Measurements from ENCODE around the gene PLAC8L1.
A peak's percentile ranks its signal among the peaks of the same experiment; 100 is the strongest.

The PLAC8L1 gene

DNA sequence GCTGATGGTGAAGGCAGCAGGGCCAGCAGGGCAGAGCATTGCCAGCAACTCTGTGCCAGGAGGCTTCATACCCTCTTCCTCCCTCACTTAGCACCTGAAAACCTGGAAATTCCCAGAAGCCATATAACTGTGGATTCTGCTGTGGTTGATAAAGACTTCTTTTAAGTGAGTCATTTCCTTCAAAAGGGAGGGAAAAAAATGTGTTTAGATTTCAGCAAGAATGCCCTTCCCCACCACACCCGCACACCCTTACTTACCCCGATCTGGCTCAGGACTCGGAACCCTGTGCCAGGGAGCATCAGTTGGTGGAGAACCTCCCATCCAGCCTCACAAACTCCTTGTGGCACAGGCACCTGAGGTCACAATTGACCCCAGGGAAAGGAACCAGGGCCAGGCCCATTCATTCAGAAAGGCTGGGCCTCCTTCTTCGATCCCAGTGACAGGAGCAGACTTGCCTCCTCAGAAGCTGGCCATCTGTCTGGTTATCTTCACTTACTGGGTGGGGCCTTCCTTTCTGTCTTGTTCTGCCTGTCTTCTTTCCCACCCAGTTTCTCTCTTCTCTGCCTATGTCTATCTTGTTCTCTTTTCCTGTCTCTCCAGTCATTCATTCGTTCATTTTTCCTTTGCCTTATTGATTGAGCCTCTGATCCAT is 62.6 kb downstream of the PLAC8L1 start:
- TF ChIP-seq, protein P1, sequence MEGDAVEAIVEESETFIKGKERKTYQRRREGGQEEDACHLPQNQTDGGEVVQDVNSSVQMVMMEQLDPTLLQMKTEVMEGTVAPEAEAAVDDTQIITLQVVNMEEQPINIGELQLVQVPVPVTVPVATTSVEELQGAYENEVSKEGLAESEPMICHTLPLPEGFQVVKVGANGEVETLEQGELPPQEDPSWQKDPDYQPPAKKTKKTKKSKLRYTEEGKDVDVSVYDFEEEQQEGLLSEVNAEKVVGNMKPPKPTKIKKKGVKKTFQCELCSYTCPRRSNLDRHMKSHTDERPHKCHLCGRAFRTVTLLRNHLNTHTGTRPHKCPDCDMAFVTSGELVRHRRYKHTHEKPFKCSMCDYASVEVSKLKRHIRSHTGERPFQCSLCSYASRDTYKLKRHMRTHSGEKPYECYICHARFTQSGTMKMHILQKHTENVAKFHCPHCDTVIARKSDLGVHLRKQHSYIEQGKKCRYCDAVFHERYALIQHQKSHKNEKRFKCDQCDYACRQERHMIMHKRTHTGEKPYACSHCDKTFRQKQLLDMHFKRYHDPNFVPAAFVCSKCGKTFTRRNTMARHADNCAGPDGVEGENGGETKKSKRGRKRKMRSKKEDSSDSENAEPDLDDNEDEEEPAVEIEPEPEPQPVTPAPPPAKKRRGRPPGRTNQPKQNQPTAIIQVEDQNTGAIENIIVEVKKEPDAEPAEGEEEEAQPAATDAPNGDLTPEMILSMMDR (IDR thresholded peaks at IDR 0.05; ENCODE audit: poor library complexity, severe bottlenecking), result no peak
- H3K27ac ChIP-seq (ENCODE audit: poor library complexity, severe bottlenecking), result peak overlapping the region; percentile 81
- H3K4me1 ChIP-seq (ENCODE audit: insufficient read depth, poor library complexity, severe bottlenecking), result peaks cover 22% of the 10 kb centered on the region
- ATAC-seq (ENCODE audit: low read depth), result peak; percentile 90
- DNase-seq (ENCODE audit: low spot score), result peak; percentile 82
- no peaks in the 10 kb centered on the region for H3K27me3 ChIP-seq (ENCODE audit: insufficient read depth, poor library complexity, severe bottlenecking)
- H3K9me3 ChIP-seq (ENCODE audit: severe bottlenecking), result no peaks in the 10 kb centered on the region
- peaks cover 6% of the 10 kb centered on the region; the same call in 1 of the 2 replicates for H3K36me3 ChIP-seq (ENCODE audit: low read depth)
- H3K4me3 ChIP-seq (ENCODE audit: severe bottlenecking), result no peak overlapping the region

DNA sequence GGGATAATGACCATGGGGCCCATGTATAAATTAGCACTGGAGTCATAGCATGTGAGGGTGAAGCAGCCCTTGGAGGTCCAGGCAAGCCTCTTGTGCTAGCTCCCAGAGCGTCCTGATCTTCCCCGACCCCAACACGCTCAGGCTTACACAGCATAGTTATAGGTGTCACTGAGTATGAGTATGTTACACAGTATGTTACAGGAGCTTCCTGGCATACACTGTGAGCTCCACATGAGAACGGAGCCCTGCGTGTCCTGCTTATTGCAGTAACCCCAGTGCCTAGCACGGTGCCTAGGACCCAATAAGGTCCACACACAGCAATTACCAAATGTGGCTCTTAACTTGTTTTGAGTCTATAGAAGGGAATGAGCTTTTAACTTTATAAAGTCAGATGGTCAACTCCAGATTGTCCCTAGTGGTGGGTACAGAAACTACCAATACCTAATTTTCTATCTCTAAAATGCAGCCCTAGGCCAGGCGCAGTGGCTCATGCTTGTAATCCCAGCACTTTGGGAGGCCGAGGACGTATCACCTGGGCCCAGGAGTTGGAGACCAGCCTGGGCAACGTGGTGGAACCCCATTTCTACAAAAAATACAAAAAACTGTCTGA is 64.1 kb downstream of the PLAC8L1 start:
- H3K27me3 ChIP-seq (ENCODE audit: insufficient read depth, poor library complexity, severe bottlenecking), result no peaks in the 10 kb centered on the region
- H3K4me1 ChIP-seq (ENCODE audit: insufficient read depth, poor library complexity, severe bottlenecking), result peaks cover 22% of the 10 kb centered on the region
- no peak overlapping the region for H3K4me3 ChIP-seq (ENCODE audit: severe bottlenecking)
- DNase-seq (ENCODE audit: low spot score) (no peak), ATAC-seq (ENCODE audit: low read depth) (no peak)
- TF ChIP-seq, protein P1 (IDR thresholded peaks at IDR 0.05; ENCODE audit: poor library complexity, severe bottlenecking), result peak; percentile 67
- peak overlapping the region; percentile 81 for H3K27ac ChIP-seq (ENCODE audit: poor library complexity, severe bottlenecking)
- peaks cover 6% of the 10 kb centered on the region; the same call in 1 of the 2 replicates for H3K36me3 ChIP-seq (ENCODE audit: low read depth)
- H3K9me3 ChIP-seq (ENCODE audit: severe bottlenecking), result no peaks in the 10 kb centered on the region

DNA sequence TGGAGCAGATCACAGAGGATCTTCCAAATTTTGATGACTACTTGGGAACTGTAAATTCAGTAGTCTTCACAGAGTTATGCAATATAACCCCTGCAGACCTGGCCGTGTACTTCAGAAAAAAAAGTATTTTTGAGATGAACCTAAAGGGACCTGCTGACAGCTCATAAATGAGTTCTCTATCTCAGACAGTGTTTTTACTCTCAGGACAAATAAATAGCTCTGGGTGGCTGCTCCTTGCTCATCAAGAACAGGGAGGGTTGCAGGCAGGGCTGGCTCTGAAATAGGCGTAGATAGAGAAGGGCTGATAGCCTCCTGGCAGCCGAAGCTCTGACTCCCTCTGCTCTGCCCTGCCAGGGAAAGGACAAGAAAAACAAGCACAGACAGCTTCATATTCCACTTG is 64.8 kb downstream of the PLAC8L1 start:
- H3K27ac ChIP-seq (ENCODE audit: poor library complexity, severe bottlenecking), result no peak overlapping the region
- H3K4me1 ChIP-seq (ENCODE audit: insufficient read depth, poor library complexity, severe bottlenecking), result peaks cover 22% of the 10 kb centered on the region

DNA sequence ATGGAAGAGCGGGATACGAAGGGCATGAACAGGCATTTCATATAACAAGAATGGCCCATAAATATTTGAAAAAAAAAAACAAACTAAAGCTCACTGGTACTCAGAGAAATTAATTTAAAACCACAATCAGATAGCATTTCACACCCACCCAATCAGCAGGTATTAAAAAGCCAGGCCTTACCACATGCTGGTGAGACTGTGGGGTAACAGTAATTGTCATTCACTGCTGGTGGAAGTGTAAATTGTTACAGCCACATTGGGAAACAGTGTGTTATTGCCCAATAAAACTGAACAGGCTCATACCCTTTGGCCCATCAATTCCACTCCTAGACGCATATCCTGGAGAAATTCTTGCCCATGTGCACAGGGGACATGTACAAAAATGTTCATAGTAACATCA is 66.0 kb downstream of the PLAC8L1 start:
- TF ChIP-seq, protein P1 (IDR thresholded peaks at IDR 0.05; ENCODE audit: poor library complexity, severe bottlenecking), result no peak
- no peak for DNase-seq (ENCODE audit: low spot score)

More for the DNA sequence above, 64.8 kb downstream of the PLAC8L1 start:
- DNase-seq (ENCODE audit: low spot score) (no peak), ATAC-seq (ENCODE audit: low read depth) (no peak)
- TF ChIP-seq, protein P1 (IDR thresholded peaks at IDR 0.05; ENCODE audit: poor library complexity, severe bottlenecking), result no peak
- H3K36me3 ChIP-seq (ENCODE audit: low read depth), result peaks cover 6% of the 10 kb centered on the region; the same call in 1 of the 2 replicates
- H3K27me3 ChIP-seq (ENCODE audit: insufficient read depth, poor library complexity, severe bottlenecking), result no peaks in the 10 kb centered on the region
- H3K4me3 ChIP-seq (ENCODE audit: severe bottlenecking), result no peak overlapping the region
- no peaks in the 10 kb centered on the region for H3K9me3 ChIP-seq (ENCODE audit: severe bottlenecking)

DNA sequence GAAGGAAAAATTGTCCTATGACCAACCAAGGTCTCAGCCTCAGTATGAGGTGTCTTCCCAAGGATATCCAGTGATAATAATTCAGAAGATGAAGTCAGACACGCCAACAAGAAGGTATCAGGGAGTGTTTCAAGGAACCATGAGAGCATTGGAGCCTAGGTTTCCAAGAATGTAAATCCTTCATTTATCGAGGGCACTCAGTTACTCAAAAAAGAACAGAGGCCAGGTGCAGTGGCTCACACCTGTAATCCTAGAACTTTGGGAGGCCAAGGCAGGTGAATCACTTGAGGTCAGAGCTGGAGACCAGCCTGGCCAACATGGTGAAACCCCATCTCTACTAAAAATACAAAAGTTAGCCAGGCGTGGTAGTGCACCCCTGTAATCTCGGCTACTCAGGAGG is 70.8 kb downstream of the PLAC8L1 start:
- no peaks in the 10 kb centered on the region for H3K4me1 ChIP-seq (ENCODE audit: insufficient read depth, poor library complexity, severe bottlenecking)
- no peaks in the 10 kb centered on the region for H3K27me3 ChIP-seq (ENCODE audit: insufficient read depth, poor library complexity, severe bottlenecking)
- DNase-seq (ENCODE audit: low spot score) (no peak), ATAC-seq (ENCODE audit: low read depth) (no peak)
- no peak overlapping the region for H3K4me3 ChIP-seq (ENCODE audit: severe bottlenecking)
- no peaks in the 10 kb centered on the region for H3K9me3 ChIP-seq (ENCODE audit: severe bottlenecking)
- no peaks in the 10 kb centered on the region for H3K36me3 ChIP-seq (ENCODE audit: low read depth)
- TF ChIP-seq, protein P1 (IDR thresholded peaks at IDR 0.05; ENCODE audit: poor library complexity, severe bottlenecking), result no peak
- H3K27ac ChIP-seq (ENCODE audit: poor library complexity, severe bottlenecking), result no peak overlapping the region

More for the DNA sequence above, 66.0 kb downstream of the PLAC8L1 start:
- no peak overlapping the region for H3K27ac ChIP-seq (ENCODE audit: poor library complexity, severe bottlenecking)
- peaks cover 22% of the 10 kb centered on the region for H3K4me1 ChIP-seq (ENCODE audit: insufficient read depth, poor library complexity, severe bottlenecking)
- no peak for ATAC-seq (ENCODE audit: low read depth)
- H3K36me3 ChIP-seq (ENCODE audit: low read depth), result peaks cover 6% of the 10 kb centered on the region; the same call in 1 of the 2 replicates
- no peak overlapping the region for H3K4me3 ChIP-seq (ENCODE audit: severe bottlenecking)
- H3K27me3 ChIP-seq (ENCODE audit: insufficient read depth, poor library complexity, severe bottlenecking), result no peaks in the 10 kb centered on the region
- H3K9me3 ChIP-seq (ENCODE audit: severe bottlenecking), result no peaks in the 10 kb centered on the region
